NCI-H69 (cell line): ENCODE data around the gene XXYLT1.
"Not testable (repeated sequence)": the region's sequence is repeated elsewhere in the genome, so short reads cannot be mapped to it uniquely, and the experiment has no call there.

Source experiments
- DNase-seq: peaks from one replicate; lab custom pipeline; 2025; lab: John Stamatoyannopoulos, UW

The XXYLT1 gene

DNA sequence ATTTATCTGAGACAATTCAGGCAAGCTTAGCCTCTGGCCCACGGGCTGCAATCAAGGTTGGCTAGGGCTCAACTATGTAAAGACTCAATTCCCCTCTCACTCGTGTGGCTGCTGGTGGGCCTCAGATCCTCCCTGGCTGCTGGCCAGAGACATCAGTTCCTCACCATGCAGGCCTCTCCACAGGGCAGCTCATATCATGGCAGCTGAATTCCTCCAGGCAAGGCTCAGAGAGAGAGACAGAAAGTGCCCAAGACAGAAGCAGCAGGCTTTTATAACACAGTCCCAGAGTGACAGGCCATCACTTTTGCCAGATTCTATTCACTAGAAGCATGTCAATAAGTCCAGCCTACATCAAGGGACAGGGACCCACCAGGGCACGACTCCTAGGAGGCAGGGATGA, 63.2 kb downstream of the XXYLT1 start:
- DNase-seq, result no peak

- no peak for DNase-seq
Measured at GRCh38 chr3:195207056-195207455, 63.9 kb downstream of the XXYLT1 start.

GRCh38 chr3:195204360-195205163, 66.4 kb downstream of the XXYLT1 start:
- DNase-seq, result peak; percentile 75

GRCh38 chr3:195203606-195204005, 67.4 kb downstream of the XXYLT1 start:
- no peak for DNase-seq

DNA sequence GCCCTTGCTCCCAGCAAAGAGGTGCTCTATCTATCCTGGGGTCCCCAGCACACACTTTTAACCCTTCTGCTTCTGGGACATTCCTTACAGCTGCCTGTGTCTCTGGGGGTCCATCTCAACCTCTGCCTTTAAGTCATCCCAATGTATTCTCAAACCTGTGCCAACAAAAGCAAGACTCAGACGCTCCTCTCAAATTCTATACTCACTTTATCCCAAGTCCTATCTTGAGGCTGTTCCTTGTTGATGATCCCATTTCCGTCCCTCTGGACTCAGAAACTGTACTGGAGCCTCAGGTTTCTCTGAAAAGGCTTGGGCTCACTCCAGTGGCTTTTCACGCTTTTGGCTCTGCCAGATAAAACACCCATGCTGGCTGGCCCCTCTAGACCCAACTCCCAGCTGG, 69.7 kb downstream of the XXYLT1 start:
- no peak for DNase-seq

- DNase-seq, result no peak
Measured at GRCh38 chr3:195200010-195200822, 70.7 kb downstream of the XXYLT1 start.

DNA sequence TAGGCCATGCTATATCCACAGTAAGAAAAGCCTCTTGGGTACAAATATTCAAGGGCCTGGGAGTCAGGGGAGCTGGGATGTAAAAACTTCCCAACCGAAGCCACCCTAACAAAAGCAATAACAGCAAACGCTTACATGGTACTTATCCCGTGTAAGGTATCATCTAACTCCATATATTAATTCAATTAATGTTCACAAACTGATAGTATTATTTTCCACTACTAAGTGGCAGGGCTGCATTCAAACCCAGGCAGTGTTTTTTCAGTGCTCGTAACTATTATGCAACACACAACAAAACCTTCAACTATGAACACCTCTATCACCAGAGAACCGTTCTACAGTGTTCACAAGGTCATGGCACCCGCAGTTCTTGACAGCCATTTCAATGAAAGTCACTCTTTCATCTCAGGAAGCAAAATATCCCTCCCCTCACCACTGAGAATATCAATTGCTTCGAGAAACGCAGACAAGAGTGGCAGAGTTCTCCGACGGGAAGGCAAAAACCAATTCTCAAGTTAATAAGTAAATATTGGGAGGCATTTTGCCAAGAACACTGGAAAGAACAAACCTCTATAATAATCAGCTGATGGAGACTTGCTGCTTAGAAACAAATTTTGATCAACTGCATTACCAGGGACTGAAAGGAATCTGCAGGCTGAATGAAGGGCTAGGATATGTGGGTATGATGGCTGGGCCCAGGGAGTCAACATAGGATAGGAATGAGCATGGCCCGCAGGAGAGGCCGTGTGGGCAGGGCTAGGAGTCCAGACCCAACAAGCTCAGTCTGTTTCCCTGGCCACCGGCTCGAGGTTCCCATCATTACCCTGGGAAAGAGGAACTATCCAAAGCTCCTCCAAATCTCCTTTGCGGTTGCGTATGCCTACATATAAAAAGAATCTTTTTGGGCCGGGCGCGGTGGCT, 72.3 kb downstream of the XXYLT1 start:
- DNase-seq, result no peak

DNA sequence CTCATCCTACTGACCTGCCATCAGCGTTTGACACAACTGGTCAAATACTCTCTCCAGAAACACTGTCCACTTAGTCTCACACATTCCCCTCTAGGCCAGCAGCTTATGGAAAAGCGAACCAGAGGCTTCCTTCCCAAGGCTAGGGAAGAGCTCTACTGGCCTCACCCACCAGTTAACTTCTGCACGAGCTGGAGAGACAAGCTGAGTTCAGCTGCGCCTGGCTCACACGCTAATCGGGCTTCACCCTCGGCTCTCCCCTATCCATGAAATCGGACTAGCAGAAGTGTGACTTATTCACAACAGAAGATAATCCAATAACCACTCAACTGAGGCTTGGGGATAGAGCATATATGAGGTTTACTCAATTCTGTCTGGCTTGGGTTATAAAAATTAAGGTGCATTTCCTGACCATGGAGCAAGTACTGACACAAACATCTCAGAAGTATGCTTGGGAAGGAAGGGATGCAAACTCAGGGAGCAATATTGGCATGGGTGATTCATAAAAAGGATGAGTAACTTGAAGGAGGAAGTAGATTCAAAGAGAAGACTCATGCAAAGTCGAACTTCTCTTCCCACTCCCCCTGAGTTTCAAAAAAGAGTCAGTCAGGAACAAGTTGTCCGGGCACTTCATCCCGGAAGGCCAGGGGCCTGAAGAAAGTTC, 73.1 kb downstream of the XXYLT1 start:
- DNase-seq, result no peak

DNA sequence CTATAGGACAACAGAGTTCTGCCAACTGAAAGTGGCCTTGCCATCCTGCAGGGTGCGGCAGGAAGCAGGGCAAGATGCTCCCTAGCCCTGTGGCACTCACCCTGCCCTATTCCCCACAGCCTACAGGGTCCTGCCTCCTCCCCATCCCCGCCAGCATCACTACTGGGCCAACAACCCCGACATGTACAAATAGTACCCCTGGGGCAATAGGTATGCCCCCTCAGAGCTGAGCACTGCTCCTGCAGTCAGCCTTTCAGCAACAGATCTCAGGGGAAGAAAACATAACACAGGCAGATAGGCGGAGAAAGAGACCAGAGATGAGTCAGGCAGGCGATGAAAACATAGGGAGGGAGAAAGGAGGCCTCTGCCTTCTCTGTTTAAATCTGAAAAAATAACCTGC, 74.7 kb downstream of the XXYLT1 start:
- no peak for DNase-seq

DNA sequence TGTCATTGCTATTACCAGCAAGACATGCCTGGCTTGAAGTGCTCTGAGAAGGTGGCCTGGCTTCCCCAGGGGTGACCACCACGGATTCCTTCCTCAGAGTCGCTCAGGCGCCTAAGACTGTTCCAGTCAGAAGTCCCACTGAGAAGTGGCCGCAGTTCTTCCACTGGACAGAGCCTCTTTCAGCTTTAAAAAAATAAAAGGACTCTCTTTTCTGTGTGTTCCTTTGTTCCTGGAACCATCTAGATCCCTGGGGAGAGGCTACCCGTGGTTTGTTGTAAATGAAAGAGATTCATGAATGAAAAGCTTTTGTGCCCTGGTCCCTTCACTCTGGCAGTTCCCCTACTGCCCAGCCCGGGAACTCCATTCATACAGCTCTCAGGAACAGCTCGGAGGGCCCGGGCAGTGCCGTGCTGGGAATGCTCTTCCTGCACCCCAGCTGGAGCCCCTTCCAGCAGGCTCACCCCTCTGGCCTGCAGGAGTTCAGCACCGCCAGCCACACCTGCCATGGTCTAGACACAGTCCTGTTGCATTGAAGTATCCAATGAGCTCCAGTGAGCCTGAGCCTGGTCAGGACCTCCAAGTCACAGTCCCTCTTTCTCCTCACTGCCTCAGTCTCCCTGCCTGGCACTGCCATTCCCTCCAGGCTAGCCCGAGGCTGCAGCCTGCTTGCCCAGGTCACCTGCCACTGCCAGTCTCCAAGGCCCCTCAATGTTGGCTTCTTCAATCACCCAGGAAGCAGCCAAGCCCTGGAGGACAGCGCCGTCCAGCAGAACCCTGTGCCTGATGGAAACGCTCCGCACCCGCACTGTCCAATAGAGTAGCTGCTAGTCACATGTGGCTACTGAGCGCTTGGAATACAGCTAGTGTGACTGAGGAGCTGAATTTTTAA, 75.4 kb downstream of the XXYLT1 start:
- DNase-seq, result peak; percentile 79

GRCh38 chr3:195194559-195195206, 76.3 kb downstream of the XXYLT1 start:
- DNase-seq, result no peak

GRCh38 chr3:195191580-195191979, 79.4 kb downstream of the XXYLT1 start:
- DNase-seq, result no peak

- no peak for DNase-seq
Measured at GRCh38 chr3:195189821-195190220, 81.1 kb downstream of the XXYLT1 start.

- DNase-seq, result no peak
Measured at GRCh38 chr3:195188426-195188927, 82.5 kb downstream of the XXYLT1 start.

GRCh38 chr3:195187609-195188425, 83.1 kb downstream of the XXYLT1 start:
- DNase-seq, result no peak

- DNase-seq, result not testable (repeated sequence)
Measured at GRCh38 chr3:195186710-195187047, 84.3 kb downstream of the XXYLT1 start.

- DNase-seq, result no peak
Measured at GRCh38 chr3:195186041-195186709, 84.8 kb downstream of the XXYLT1 start.

DNA sequence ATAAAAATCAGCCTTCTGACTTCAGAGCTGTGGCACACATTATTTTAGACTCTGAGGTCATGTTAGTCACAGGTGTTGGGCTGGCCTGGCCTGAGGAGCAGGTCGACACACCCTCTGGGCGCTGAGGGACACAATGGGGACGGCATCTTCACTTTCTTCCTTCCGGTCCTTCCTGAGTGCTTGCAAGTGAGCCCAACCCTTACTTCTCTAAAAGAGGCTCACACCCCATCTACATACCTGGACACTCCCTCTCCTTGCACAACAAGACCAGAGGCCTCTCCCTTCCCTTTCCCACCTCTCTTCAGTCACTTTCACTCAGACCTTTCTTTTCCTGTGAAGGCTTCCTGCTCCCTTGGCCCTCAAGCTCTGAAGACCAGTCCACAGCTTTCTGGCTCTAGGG, 85.4 kb downstream of the XXYLT1 start:
- no peak for DNase-seq
